ENCODE data around the gene SP2. TPM values are rescaled to one million over a fixed set of nuclear protein-coding genes. Genes with fewer than 3 reads are reported as not detected.

The SP2 gene
- total RNA-seq, 2 donors from 2014 or later, result 27.6 to 33.5 TPM

DNA sequence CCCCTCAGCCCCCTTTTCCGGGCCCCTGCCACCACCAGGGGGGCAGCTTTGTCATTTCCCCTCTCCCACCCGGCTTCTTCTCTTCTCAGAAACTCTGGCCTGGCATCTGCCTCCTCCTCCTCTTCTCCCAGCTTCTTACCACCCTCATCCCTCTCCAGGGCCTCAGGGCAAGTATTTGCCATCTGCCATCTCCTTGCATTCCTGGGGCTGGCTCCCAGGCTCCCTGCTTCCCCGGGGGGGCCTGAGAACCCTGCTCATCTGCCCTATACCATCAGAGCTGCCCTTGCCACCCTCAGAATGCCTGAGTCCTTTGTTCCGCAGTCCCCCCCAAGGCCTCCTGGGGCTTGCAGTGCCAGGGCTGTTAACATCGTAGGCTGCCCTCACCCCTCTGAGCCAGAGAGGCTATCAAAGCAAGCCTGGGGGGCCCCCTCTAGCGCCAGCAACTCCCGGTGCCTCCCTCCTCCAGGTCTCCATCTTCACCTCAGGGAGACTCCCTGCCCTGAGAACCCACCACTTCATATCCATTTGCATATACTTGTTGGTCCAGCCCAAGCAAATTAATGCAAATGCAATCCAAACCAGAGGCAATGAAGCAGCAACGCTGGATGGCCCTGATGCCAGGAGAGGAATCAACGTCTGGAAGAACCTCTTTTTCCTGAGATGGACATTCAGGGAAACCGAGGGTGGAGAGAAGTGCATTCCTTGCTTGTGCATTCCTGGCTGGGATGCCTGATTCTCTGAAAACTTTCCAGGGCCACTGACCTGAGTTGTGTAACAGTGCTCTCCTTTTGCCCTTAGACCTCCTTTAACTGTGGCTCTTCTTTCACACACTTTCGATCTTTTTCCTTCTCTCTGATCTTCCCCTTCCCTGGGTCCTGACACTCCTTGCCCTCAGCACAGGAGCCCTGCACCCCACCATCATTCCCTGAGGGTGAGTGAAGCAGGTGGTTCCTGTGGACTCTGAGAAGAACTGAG is 20.7 kb upstream of the SP2 start:
- no peaks in the 10 kb centered on the region for H3K9me3 Mint-ChIP-seq

DNA sequence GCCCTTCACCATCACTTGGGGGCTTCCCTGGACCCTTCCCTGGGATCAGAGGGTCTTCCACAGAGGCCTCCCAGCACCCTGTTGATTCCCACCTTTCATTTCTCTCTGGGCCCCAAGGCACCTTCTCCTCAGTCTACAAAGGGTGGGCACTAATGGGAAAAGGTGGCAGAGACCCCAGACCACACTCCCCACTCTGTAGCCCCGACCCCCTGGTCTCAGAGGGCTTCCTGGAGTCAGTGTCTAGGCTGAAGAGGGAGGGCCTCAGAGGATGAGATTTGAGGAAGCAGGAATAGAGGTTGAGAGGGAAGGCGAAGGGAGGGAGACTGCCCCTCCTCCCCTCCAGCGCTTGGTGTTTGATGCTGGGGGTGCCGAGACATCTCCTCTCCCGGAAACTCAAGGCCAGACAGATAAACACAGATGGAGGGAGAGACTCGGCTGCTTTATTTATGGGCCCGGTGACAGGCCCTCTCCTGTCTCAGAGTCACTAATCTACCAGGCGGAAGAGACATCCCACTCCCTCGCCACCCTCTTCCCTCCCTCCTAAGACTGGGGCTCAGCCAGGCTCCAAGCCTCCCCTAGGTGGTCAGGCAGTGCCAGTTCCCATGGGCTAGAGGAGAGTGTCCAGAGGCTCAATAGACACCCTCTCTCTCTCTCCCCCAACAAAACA is 18.5 kb upstream of the SP2 start:
- H3K4me3 Mint-ChIP-seq, result no peak overlapping the region
- peaks cover 7% of the 10 kb centered on the region for H3K4me1 Mint-ChIP-seq (ENCODE audit: low read depth)
- H3K36me3 Mint-ChIP-seq (ENCODE audit: insufficient read depth in 2 of 2), result no peaks in the 10 kb centered on the region
- no peak for ATAC-seq (replicated peaks in 1 of 2)
- DNase-seq, result no peak
- no peaks in the 10 kb centered on the region for H3K9me3 Mint-ChIP-seq
- H3K27me3 Mint-ChIP-seq (ENCODE audit: low read depth), result peaks cover 35% of the 10 kb centered on the region
- no peak overlapping the region for H3K27ac Mint-ChIP-seq

More for the DNA sequence above, 20.7 kb upstream of the SP2 start:
- Mint-ChIP-seq H3K27me3 (ENCODE audit: low read depth) (peaks cover 55% of the 10 kb centered on the region), H3K27ac (no peak overlapping the region), H3K4me3 (no peak overlapping the region), H3K4me1 (ENCODE audit: low read depth) (peaks cover 7% of the 10 kb centered on the region), H3K36me3 (ENCODE audit: insufficient read depth in 2 of 2) (no peaks in the 10 kb centered on the region)
- no peak for ATAC-seq (replicated peaks in 1 of 2)
- DNase-seq, result no peak

GRCh38 chr17:47878203-47879027 is 17.6 kb upstream of the SP2 start:
- Mint-ChIP-seq H3K27ac (no peak overlapping the region), H3K4me3 (no peak overlapping the region), H3K9me3 (no peaks in the 10 kb centered on the region), H3K27me3 (ENCODE audit: low read depth) (peaks cover 29% of the 10 kb centered on the region), H3K36me3 (ENCODE audit: insufficient read depth in 2 of 2) (no peaks in the 10 kb centered on the region), H3K4me1 (ENCODE audit: low read depth) (peaks cover 11% of the 10 kb centered on the region)
- no peak for ATAC-seq (replicated peaks in 1 of 2)
- no peak for DNase-seq

GRCh38 chr17:47879028-47879585 is 16.9 kb upstream of the SP2 start:
- no peak overlapping the region for H3K4me3 Mint-ChIP-seq
- peaks cover 17% of the 10 kb centered on the region for H3K4me1 Mint-ChIP-seq (ENCODE audit: low read depth)
- peak in 1 of 2 donors; percentile 22 for DNase-seq
- peaks cover 22% of the 10 kb centered on the region for H3K27me3 Mint-ChIP-seq (ENCODE audit: low read depth)
- H3K9me3 Mint-ChIP-seq, result no peaks in the 10 kb centered on the region
- no peaks in the 10 kb centered on the region for H3K36me3 Mint-ChIP-seq (ENCODE audit: insufficient read depth in 2 of 2)
- no peak overlapping the region for H3K27ac Mint-ChIP-seq
- ATAC-seq (replicated peaks in 1 of 2), result peak; percentile 77 to 83

- Mint-ChIP-seq H3K4me1 (ENCODE audit: low read depth) (peaks cover 19% of the 10 kb centered on the region), H3K27ac (no peak overlapping the region), H3K36me3 (ENCODE audit: insufficient read depth in 2 of 2) (no peaks in the 10 kb centered on the region), H3K9me3 (no peaks in the 10 kb centered on the region), H3K27me3 (ENCODE audit: low read depth) (peaks cover 14% of the 10 kb centered on the region), H3K4me3 (no peak overlapping the region)
- no peak for ATAC-seq (replicated peaks in 1 of 2)
- no peak for DNase-seq
Measured at GRCh38 chr17:47879776-47880454, 16.1 kb upstream of the SP2 start.

- no peak overlapping the region for H3K4me3 Mint-ChIP-seq
- H3K27me3 Mint-ChIP-seq (ENCODE audit: low read depth), result peaks cover 11% of the 10 kb centered on the region
- ATAC-seq (replicated peaks in 1 of 2), result no peak
- no peak overlapping the region for H3K27ac Mint-ChIP-seq
- H3K36me3 Mint-ChIP-seq (ENCODE audit: insufficient read depth in 2 of 2), result no peaks in the 10 kb centered on the region
- H3K9me3 Mint-ChIP-seq, result no peaks in the 10 kb centered on the region
- no peak for DNase-seq
- H3K4me1 Mint-ChIP-seq (ENCODE audit: low read depth), result peaks cover 27% of the 10 kb centered on the region
Measured at GRCh38 chr17:47882247-47882646, 13.8 kb upstream of the SP2 start.

GRCh38 chr17:47882695-47883588 is 13.1 kb upstream of the SP2 start:
- DNase-seq, result no peak
- Mint-ChIP-seq H3K27ac (no peak overlapping the region), H3K4me3 (no peak overlapping the region), H3K4me1 (ENCODE audit: low read depth) (peaks cover 27% of the 10 kb centered on the region), H3K9me3 (no peaks in the 10 kb centered on the region), H3K36me3 (ENCODE audit: insufficient read depth in 2 of 2) (no peaks in the 10 kb centered on the region), H3K27me3 (ENCODE audit: low read depth) (peaks cover 5% of the 10 kb centered on the region)
- ATAC-seq (replicated peaks in 1 of 2), result no peak

DNA sequence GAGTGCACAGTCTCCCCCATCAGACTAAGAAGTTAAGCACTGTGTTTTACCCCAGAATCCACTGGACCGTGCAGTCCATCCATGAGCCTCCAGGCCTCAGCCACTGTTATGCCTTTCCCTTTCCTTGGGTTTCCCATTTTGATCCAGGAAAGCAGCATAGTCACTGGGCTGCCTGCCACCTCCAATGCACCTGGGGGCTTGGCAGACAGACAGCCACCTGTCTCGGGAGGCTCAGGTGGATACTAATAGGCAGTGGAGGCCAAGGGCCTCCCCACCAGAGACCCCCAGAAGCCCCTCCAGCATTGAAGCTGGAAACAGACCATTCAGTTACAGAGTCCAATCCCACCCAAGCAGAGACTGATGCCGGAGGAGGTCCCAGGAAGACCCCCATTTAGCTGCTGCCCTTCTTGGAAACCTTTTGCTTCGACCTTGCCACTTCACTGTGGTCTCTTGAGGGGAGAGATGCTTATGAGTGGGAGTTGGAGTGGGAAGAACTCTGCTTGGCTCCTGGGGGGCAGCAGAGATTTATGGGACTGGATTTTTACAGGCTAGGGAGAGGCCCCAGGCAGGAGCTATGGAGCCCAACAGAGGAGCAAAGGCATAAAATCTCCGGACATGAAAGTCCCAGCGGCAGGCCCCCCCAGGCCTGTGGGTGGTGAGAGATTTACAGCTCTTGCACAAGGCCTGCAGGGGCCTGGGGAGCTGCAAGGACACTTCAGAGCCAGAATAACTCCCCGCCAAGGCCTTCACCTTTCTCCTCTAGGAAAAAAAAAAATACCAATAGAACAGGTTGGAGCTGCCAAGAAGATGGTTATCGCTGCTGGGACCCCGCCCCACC is 12.2 kb upstream of the SP2 start:
- Mint-ChIP-seq H3K4me1 (ENCODE audit: low read depth) (peaks cover 26% of the 10 kb centered on the region), H3K27ac (no peak overlapping the region), H3K36me3 (ENCODE audit: insufficient read depth in 2 of 2) (no peaks in the 10 kb centered on the region), H3K9me3 (no peaks in the 10 kb centered on the region), H3K4me3 (no peak overlapping the region), H3K27me3 (ENCODE audit: low read depth) (no peaks in the 10 kb centered on the region)
- ATAC-seq (replicated peaks in 1 of 2), result no peak
- DNase-seq, result no peak

DNA sequence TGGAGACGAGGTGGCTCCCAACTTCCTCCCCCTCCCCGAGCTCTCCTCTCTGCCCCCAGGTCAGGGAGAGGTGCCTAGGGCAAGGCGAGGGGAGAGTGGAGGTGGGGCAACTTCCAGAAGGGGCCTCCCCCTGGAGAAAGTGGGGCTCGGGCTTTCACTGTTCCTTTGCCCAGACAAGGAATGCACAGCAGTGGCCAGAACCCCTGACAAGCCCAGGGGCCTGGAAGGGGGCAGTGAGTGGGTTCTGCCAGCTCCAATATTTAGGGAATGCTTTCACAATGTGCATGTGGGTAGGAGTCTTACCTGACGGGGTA is 11.7 kb upstream of the SP2 start:
- Mint-ChIP-seq H3K9me3 (no peaks in the 10 kb centered on the region), H3K4me3 (no peak overlapping the region)

GRCh38 chr17:47884905-47885730 is 10.9 kb upstream of the SP2 start:
- H3K27ac Mint-ChIP-seq, result no peak overlapping the region
- H3K27me3 Mint-ChIP-seq (ENCODE audit: low read depth), result no peaks in the 10 kb centered on the region
- H3K9me3 Mint-ChIP-seq, result no peaks in the 10 kb centered on the region
- no peak for DNase-seq
- no peaks in the 10 kb centered on the region for H3K36me3 Mint-ChIP-seq (ENCODE audit: insufficient read depth in 2 of 2)
- no peak overlapping the region for H3K4me3 Mint-ChIP-seq
- peaks cover 20% of the 10 kb centered on the region for H3K4me1 Mint-ChIP-seq (ENCODE audit: low read depth)
- no peak for ATAC-seq (replicated peaks in 1 of 2)

More for the DNA sequence above, 11.7 kb upstream of the SP2 start:
- Mint-ChIP-seq H3K27me3 (ENCODE audit: low read depth) (no peaks in the 10 kb centered on the region), H3K36me3 (ENCODE audit: insufficient read depth in 2 of 2) (no peaks in the 10 kb centered on the region), H3K27ac (no peak overlapping the region), H3K4me1 (ENCODE audit: low read depth) (peaks cover 20% of the 10 kb centered on the region)
- ATAC-seq (replicated peaks in 1 of 2), result no peak
- no peak for DNase-seq

Data from activated T-cell treated with anti-CD3 and anti-CD28 coated beads, Interleukin-2, amount 50 U/mL, for 72 hours (primary cell).